SK-N-SH (cell line): ENCODE measurements around the gene DOCK8. TPM values are rescaled to one million over a fixed set of nuclear protein-coding genes. Genes with fewer than 3 reads are reported as not detected.

ENCODE experiments used
- CTCF ChIA-PET: fragments of 300-600, 350-600 bp; formaldehyde crosslinking; extraction: SDS; loops from one replicate; lab custom pipeline; 2021; lab: Yijun Ruan, JAX
- POLR2A ChIA-PET: fragments of 350-600 bp; sonication (Branson Sonifier 250); formaldehyde crosslinking; extraction: SDS; loops from one replicate; lab custom pipeline; 2020; ENCODE audit warnings: antibody characterized with exemption, inconsistent platforms; lab: Yijun Ruan, JAX
- DNase-seq: peaks from one replicate; pipeline ENCODE4 v3.0.0; 2012
- H2AFZ ChIP-seq: fragments of 200-600 bp; sonication (generic); 2 replicates; pipeline ENCODE4 v1.8.1; 2016; ENCODE audit warnings: antibody characterized with exemption, mild to moderate bottlenecking, low read depth
- H3F3A ChIP-seq: fragments of 200-600 bp; sonication (generic); replicated peaks from 2 replicates; pipeline ENCODE3; 2016; ENCODE audit warnings: antibody characterized with exemption, mild to moderate bottlenecking; ENCODE audit not compliant: insufficient read depth
- H3K27ac ChIP-seq, 2 experiments: fragments of 200-500 bp in 1 of 2; fragments of 200-600 bp in 1 of 2; sonication (Bioruptor generic) in 1 of 2; sonication (generic), shearing (Covaris generic) in 1 of 2; 2 replicates each; pipeline versions ENCODE4 v1.5.1 to v1.6.1; 2014 to 2016; ENCODE audit warnings: low read depth in 2 of 2, inconsistent platforms in 1 of 2, low read length in 1 of 2, mild to moderate bottlenecking in 1 of 2, mixed read lengths in 1 of 2
- H3K27me3 ChIP-seq: fragments of 200-600 bp; sonication (generic), shearing (Covaris generic); 2 replicates; pipeline ENCODE4 v1.6.1; 2016; ENCODE audit warnings: mixed run types; ENCODE audit not compliant: insufficient read depth
- H3K36me3 ChIP-seq, 2 experiments: fragments of 200-500 bp in 1 of 2; fragments of 200-600 bp in 1 of 2; sonication (Bioruptor generic) in 1 of 2; sonication (generic) in 1 of 2; replicated peaks in 1 of 2; 2 replicates each; pipeline versions ENCODE3 to v1.5.1; 2014 to 2016; ENCODE audit warnings: low read length in 1 of 2, mild to moderate bottlenecking in 1 of 2; ENCODE audit not compliant: insufficient read depth in 2 of 2, control insufficient read depth in 1 of 2
- H3K4me1 ChIP-seq, 2 experiments: fragments of 200-500 bp in 1 of 2; fragments of 200-600 bp in 1 of 2; sonication (Bioruptor generic) in 1 of 2; sonication (generic), shearing (Covaris generic) in 1 of 2; 2 replicates each; pipeline versions ENCODE4 v1.5.1 to v1.6.1; 2014 to 2016; ENCODE audit warnings: low read depth in 1 of 2, low read length in 1 of 2, mixed run types in 1 of 2; ENCODE audit not compliant: insufficient read depth in 2 of 2, control insufficient read depth in 1 of 2
- H3K4me2 ChIP-seq: fragments of 200-600 bp; sonication (generic), shearing (Covaris generic); 2 replicates; pipeline ENCODE4 v1.6.1; 2017; ENCODE audit warnings: mixed run types
- H3K4me3 ChIP-seq, 2 experiments: fragments of 200-500 bp in 1 of 2; fragments of 200-600 bp in 1 of 2; sonication (Bioruptor generic) in 1 of 2; sonication (generic), shearing (Covaris generic) in 1 of 2; 2 replicates each; pipeline versions ENCODE4 v1.5.1 to v1.8.1; 2014 to 2016; ENCODE audit warnings: low read depth in 2 of 2, inconsistent platforms in 1 of 2, low read length in 1 of 2, mild to moderate bottlenecking in 1 of 2, mixed read lengths in 1 of 2, moderate library complexity in 1 of 2
- H3K79me2 ChIP-seq: fragments of 200-600 bp; sonication (generic); 2 replicates; pipeline ENCODE4 v1.8.1; 2017; ENCODE audit warnings: mild to moderate bottlenecking; ENCODE audit not compliant: insufficient read depth
- H3K9ac ChIP-seq: fragments of 200-600 bp; sonication (generic); 2 replicates; pipeline ENCODE4 v1.6.1; 2017; ENCODE audit warnings: mixed run types
- H3K9me2 ChIP-seq: fragments of 200-600 bp; sonication (generic); 2 replicates; pipeline ENCODE4 v1.6.1; 2017; ENCODE audit warnings: mixed run types
- H3K9me3 ChIP-seq: fragments of 200-600 bp; sonication (generic); 2 replicates; pipeline ENCODE4 v1.6.1; 2017; ENCODE audit warnings: mixed run types, mild to moderate bottlenecking, moderate library complexity
- H4K20me1 ChIP-seq: fragments of 200-600 bp; sonication (generic); 2 replicates; pipeline ENCODE4 v1.6.1; 2017; ENCODE audit warnings: mild to moderate bottlenecking, mixed run types; ENCODE audit not compliant: insufficient read depth
- ELF1 ChIP-seq: IDR thresholded peaks from 2 replicates; pipeline ENCODE4 v1.4.0; 2012
- EP300 ChIP-seq, 2 experiments: IDR thresholded peaks; 2 replicates each; pipeline versions ENCODE4 v1.4.0 to v1.6.1; 2012; ENCODE audit warnings: borderline replicate concordance in 1 of 2, low read depth in 1 of 2, low read length in 1 of 2
- EZH2phosphoT487 ChIP-seq: fragments of 200-600 bp; sonication (generic); IDR thresholded peaks from 2 replicates; pipeline ENCODE4 v1.6.1; 2017; ENCODE audit warnings: low read depth, mixed run types, mild to moderate bottlenecking, antibody characterized with exemption, moderate library complexity, borderline replicate concordance
- FOSL2 ChIP-seq: IDR thresholded peaks from 2 replicates; pipeline ENCODE4 v1.4.0; 2012; ENCODE audit warnings: low read depth, mild to moderate bottlenecking, moderate library complexity, borderline replicate concordance
- FOXM1 ChIP-seq: IDR thresholded peaks from 2 replicates; pipeline ENCODE4 v1.4.0; 2012; ENCODE audit warnings: low read depth, mild to moderate bottlenecking
- GABPA ChIP-seq: IDR thresholded peaks from 2 replicates; pipeline ENCODE4 v1.4.0; 2012; ENCODE audit warnings: low read depth, mild to moderate bottlenecking
- JUND ChIP-seq: IDR thresholded peaks from 2 replicates; pipeline ENCODE4 v1.4.0; 2012
- MXI1 ChIP-seq: IDR thresholded peaks from 2 replicates; pipeline ENCODE4 v1.6.1; 2012; ENCODE audit warnings: mild to moderate bottlenecking, low read depth, low read length, improper control_type of control experiment
- NFIC ChIP-seq: IDR thresholded peaks from 2 replicates; pipeline ENCODE4 v1.4.0; 2012; ENCODE audit warnings: borderline replicate concordance
- NRF1 ChIP-seq: IDR thresholded peaks from 2 replicates; pipeline ENCODE4 v1.6.1; 2012; ENCODE audit warnings: low read depth, mild to moderate bottlenecking, low read length
- RCOR1 ChIP-seq: fragments of 150-350 bp; IDR thresholded peaks from 2 replicates; pipeline ENCODE4 v1.6.1; 2017; ENCODE audit warnings: antibody characterized with exemption, low read length
- RFX5 ChIP-seq: IDR thresholded peaks from 2 replicates; pipeline ENCODE4 v1.6.1; 2012; ENCODE audit warnings: mild to moderate bottlenecking, improper control_type of control experiment, low read length
- RXRA ChIP-seq: IDR thresholded peaks from 2 replicates; pipeline ENCODE4 v1.4.0; 2012; ENCODE audit warnings: low read depth, mild to moderate bottlenecking, borderline replicate concordance
- SMC3 ChIP-seq: IDR thresholded peaks from 2 replicates; pipeline ENCODE4 v1.6.1; 2012; ENCODE audit warnings: low read depth, low read length, improper control_type of control experiment
- TCF12 ChIP-seq: IDR thresholded peaks from 2 replicates; pipeline ENCODE4 v1.4.0; 2012
- USF2 ChIP-seq: fragments of 150-350 bp; IDR thresholded peaks from 2 replicates; pipeline ENCODE4 v1.6.1; 2017; ENCODE audit warnings: antibody characterized with exemption, low read length, low read depth, borderline replicate concordance
- YY1 ChIP-seq: IDR thresholded peaks from 2 replicates; pipeline ENCODE4 v1.4.0; 2012; ENCODE audit warnings: low read depth, mild to moderate bottlenecking
- WGBS: methylation state at CpG from one replicate; pipeline ENCODE4 v1.1.6; 2017; ENCODE audit warnings: low lambda C conversion rate; 5-methylcytosine and 5-hydroxymethylcytosine counted together
- polyA plus RNA-seq, 3 experiments: library from polyadenylated mRNA; depleted of rRNA; stranded (reverse); fragments of >200 nt; gene quantifications; 2 replicates each; pipeline ENCODE4 v1.2.3, GENCODE V29; 2012
- TF ChIP-seq, protein P1 (sequence below): IDR thresholded peaks from 2 replicates; pipeline ENCODE4 v1.4.0; 2012; ENCODE audit warnings: low read depth, borderline replicate concordance
- TF ChIP-seq, protein P2 (sequence below): fragments of 150-350 bp; IDR thresholded peaks from 2 replicates; pipeline ENCODE4 v1.6.1; 2016; ENCODE audit warnings: mild to moderate bottlenecking, low read depth, low read length
- TF ChIP-seq, protein P3 (sequence below): fragments of 200-600 bp; sonication (generic); IDR thresholded peaks from 2 replicates; pipeline ENCODE4 v1.6.1; 2017; ENCODE audit warnings: antibody characterized with exemption, mild to moderate bottlenecking, moderate library complexity

The DOCK8 gene
- polyA plus RNA-seq, 1 of the 3 experiments (the other 2 are of a cell fraction), result not detected

GRCh38 chr9:272251-273213 lies 57.9 kb downstream of the DOCK8 start:
- Histone ChIP-seq H3F3A (no peaks in the 10 kb centered on the region), H4K20me1 (no peaks in the 10 kb centered on the region), H3K27ac (no peak overlapping the region), H3K36me3 (no peaks in the 10 kb centered on the region), H3K9me2 (no peaks in the 10 kb centered on the region), H3K79me2 (no peaks in the 10 kb centered on the region), H3K4me1 (no peaks in the 10 kb centered on the region), H3K4me2 (no peak overlapping the region), H2AFZ (no peak overlapping the region), H3K27me3 (no peaks in the 10 kb centered on the region; the same call in 1 of the 2 replicates), H3K4me3 (no peak overlapping the region), H3K9me3 (no peaks in the 10 kb centered on the region), H3K9ac (no peak overlapping the region)
- POLR2A ChIA-PET, result no interaction called here
- TF ChIP-seq, protein P1, sequence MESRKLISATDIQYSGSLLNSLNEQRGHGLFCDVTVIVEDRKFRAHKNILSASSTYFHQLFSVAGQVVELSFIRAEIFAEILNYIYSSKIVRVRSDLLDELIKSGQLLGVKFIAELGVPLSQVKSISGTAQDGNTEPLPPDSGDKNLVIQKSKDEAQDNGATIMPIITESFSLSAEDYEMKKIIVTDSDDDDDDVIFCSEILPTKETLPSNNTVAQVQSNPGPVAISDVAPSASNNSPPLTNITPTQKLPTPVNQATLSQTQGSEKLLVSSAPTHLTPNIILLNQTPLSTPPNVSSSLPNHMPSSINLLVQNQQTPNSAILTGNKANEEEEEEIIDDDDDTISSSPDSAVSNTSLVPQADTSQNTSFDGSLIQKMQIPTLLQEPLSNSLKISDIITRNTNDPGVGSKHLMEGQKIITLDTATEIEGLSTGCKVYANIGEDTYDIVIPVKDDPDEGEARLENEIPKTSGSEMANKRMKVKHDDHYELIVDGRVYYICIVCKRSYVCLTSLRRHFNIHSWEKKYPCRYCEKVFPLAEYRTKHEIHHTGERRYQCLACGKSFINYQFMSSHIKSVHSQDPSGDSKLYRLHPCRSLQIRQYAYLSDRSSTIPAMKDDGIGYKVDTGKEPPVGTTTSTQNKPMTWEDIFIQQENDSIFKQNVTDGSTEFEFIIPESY, result no peak
- TF ChIP-seq RCOR1 (no peak), USF2 (no peak), EZH2phosphoT487 (no peak), RXRA (no peak), FOSL2 (no peak), ELF1 (no peak), MXI1 (no peak)
- TF ChIP-seq, protein P2, sequence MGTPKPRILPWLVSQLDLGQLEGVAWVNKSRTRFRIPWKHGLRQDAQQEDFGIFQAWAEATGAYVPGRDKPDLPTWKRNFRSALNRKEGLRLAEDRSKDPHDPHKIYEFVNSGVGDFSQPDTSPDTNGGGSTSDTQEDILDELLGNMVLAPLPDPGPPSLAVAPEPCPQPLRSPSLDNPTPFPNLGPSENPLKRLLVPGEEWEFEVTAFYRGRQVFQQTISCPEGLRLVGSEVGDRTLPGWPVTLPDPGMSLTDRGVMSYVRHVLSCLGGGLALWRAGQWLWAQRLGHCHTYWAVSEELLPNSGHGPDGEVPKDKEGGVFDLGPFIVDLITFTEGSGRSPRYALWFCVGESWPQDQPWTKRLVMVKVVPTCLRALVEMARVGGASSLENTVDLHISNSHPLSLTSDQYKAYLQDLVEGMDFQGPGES, result no peak
- DNase-seq, result no peak
- 33% methylated on average over 17 of the region's 17 CpGs for WGBS
- CTCF ChIA-PET, result no interaction called here

DNA sequence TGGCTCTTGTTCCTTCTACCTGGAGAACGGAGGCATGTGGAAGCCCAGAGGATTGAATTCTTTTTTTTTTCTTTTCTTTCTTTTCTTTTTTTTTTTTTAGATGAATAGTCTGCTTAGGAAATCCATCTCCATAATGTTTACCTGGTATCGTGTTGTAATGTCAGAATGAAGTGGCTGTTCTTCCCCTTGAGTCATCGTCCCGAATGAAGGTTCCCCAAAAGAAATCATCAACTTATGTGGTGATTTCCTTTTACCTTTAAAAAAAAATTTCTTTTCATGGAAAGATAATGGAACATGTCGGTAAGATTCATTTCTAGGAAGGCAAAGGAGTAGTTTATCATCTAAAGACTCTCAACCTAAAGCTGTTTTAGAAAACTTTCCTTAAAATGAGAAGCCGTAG lies 59.7 kb downstream of the DOCK8 start:
- DNase-seq, result no peak
- CTCF ChIA-PET, result interaction anchor here (0.5 kb wide), 1 partner anchor 16 kb away, joined by 3 read pairs; no protein-coding TSS in a partner anchor
- Histone ChIP-seq H3K79me2 (no peaks in the 10 kb centered on the region), H3K36me3 (no peaks in the 10 kb centered on the region), H3K9me3 (no peaks in the 10 kb centered on the region), H3K4me1 (no peaks in the 10 kb centered on the region), H3K27me3 (no peaks in the 10 kb centered on the region; the same call in 1 of the 2 replicates), H3K4me2 (no peak overlapping the region), H3K4me3 (no peak overlapping the region), H3F3A (no peaks in the 10 kb centered on the region), H3K9me2 (no peaks in the 10 kb centered on the region), H2AFZ (0 out of 2 replicates have a peak overlapping the region, but pooled peaks have one; percentile 36), H4K20me1 (no peaks in the 10 kb centered on the region), H3K27ac (no peak overlapping the region), H3K9ac (no peak overlapping the region)
- POLR2A ChIA-PET, result no interaction called here
- WGBS, result 7% methylated on average over 6 of the region's 6 CpGs
- TF ChIP-seq YY1 (no peak), EZH2phosphoT487 (no peak), NRF1 (no peak), EP300 (IDR thresholded peaks at IDR 0.05; ENCODE audit: borderline replicate concordance in 1 of 2, low read depth in 1 of 2, low read length in 1 of 2) (no peak), SMC3 (no peak), FOXM1 (no peak), JUND (no peak), GABPA (no peak), ELF1 (no peak), USF2 (no peak), RXRA (no peak), RFX5 (no peak), NFIC (no peak), TCF12 (no peak)
- TF ChIP-seq, protein P3, sequence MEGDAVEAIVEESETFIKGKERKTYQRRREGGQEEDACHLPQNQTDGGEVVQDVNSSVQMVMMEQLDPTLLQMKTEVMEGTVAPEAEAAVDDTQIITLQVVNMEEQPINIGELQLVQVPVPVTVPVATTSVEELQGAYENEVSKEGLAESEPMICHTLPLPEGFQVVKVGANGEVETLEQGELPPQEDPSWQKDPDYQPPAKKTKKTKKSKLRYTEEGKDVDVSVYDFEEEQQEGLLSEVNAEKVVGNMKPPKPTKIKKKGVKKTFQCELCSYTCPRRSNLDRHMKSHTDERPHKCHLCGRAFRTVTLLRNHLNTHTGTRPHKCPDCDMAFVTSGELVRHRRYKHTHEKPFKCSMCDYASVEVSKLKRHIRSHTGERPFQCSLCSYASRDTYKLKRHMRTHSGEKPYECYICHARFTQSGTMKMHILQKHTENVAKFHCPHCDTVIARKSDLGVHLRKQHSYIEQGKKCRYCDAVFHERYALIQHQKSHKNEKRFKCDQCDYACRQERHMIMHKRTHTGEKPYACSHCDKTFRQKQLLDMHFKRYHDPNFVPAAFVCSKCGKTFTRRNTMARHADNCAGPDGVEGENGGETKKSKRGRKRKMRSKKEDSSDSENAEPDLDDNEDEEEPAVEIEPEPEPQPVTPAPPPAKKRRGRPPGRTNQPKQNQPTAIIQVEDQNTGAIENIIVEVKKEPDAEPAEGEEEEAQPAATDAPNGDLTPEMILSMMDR, result no peak
